HepG2 (cell line): ENCODE measurements around the gene SQOR. TPM values are rescaled to one million over a fixed set of nuclear protein-coding genes. Genes with fewer than 3 reads are reported as not detected.

Experiments
- ATAC-seq: fragments of 200-7000 bp; cut with Tn5 transposase; 3 replicates; pipeline ENCODE4 v1.9.1; 2020; ENCODE audit warnings: mild to moderate bottlenecking, moderate library complexity
- BruUV-seq: library from RNA; stranded (reverse); fragments of 400-500 nt; replicated peaks from 2 replicates; lab custom pipeline; 2021; lab: Mats Ljungman, UMichigan
- CTCF ChIA-PET: fragments of 300-600 bp; formaldehyde crosslinking; extraction: SDS; loops from one replicate; lab custom pipeline; 2021; ENCODE audit warnings: low total read pairs, inconsistent platforms, low intra/inter-chr PET ratio; lab: Yijun Ruan, JAX
- POLR2A ChIA-PET: fragments of 350-600 bp; sonication (Branson Sonifier 250); formaldehyde crosslinking; loops from one replicate; lab custom pipeline; 2020; ENCODE audit warnings: antibody characterized with exemption, inconsistent platforms; lab: Yijun Ruan, JAX
- DNase-seq: peaks from one replicate; pipeline ENCODE4 v3.0.0-alpha.2; 2015; ENCODE audit warnings: low spot score
- FAIRE-seq: peaks from 3 replicates; lab custom pipeline; 2011; peaks lifted over from hg19 to GRCh38; lab: Jason Lieb, UNC
- H2AFZ ChIP-seq: one replicate; pipeline ENCODE4 v1.6.1; 2011; ENCODE audit warnings: low read length, inconsistent platforms
- H3K27ac ChIP-seq: fragments of 300-600 bp; 3 replicates; pipeline ENCODE4 v1.8.0; 2011; ENCODE audit warnings: mixed run types, mild to moderate bottlenecking, mixed read lengths, low read length, inconsistent platforms; ENCODE audit not compliant: insufficient read depth; ENCODE audit errors: extremely low read length
- H3K27me3 ChIP-seq, 2 experiments: fragments of 200-600 bp in 1 of 2; 2 replicates in 1 of 2; 3 replicates in 1 of 2; pipeline versions ENCODE4 v1.6.0 to v1.8.0; 2011; ENCODE audit warnings: low read length in 2 of 2, mild to moderate bottlenecking in 2 of 2, moderate library complexity in 2 of 2, inconsistent platforms in 1 of 2; ENCODE audit not compliant: insufficient read depth in 2 of 2, control insufficient read depth in 1 of 2
- H3K36me3 ChIP-seq, 2 experiments: fragments of 200-600 bp in 1 of 2; replicated peaks in 1 of 2; 2 replicates in 1 of 2; 3 replicates in 1 of 2; pipeline versions ENCODE4 v1.5.1 to v1.8.0; 2011; ENCODE audit warnings: low read length in 2 of 2, inconsistent platforms in 1 of 2; ENCODE audit not compliant: insufficient read depth in 2 of 2, control insufficient read depth in 1 of 2
- H3K4me1 ChIP-seq: 2 replicates; pipeline ENCODE4 v1.5.1; 2012; ENCODE audit warnings: low read length, inconsistent platforms; ENCODE audit not compliant: insufficient read depth
- H3K4me2 ChIP-seq: 2 replicates; pipeline ENCODE4 v1.6.0; 2011; ENCODE audit warnings: low read depth, low read length, inconsistent platforms
- H3K4me3 ChIP-seq, 3 experiments: fragments of 200-600 bp in 1 of 3; sonication (generic), shearing (Covaris generic) in 1 of 3; replicated peaks in 1 of 3; 2 replicates each; pipeline ENCODE4 v1.5.1; 2011 to 2016; ENCODE audit warnings: low read length in 3 of 3, inconsistent platforms in 2 of 3, low read depth in 2 of 3, mild to moderate bottlenecking in 2 of 3, control low read depth in 1 of 3, mixed read lengths in 1 of 3; ENCODE audit not compliant: insufficient read depth in 1 of 3
- H3K79me2 ChIP-seq: one replicate; pipeline ENCODE4 v1.6.1; 2011; ENCODE audit warnings: low read length, inconsistent platforms; ENCODE audit not compliant: insufficient read depth
- H3K9ac ChIP-seq: 2 replicates; pipeline ENCODE4 v1.6.0; 2011; ENCODE audit warnings: mild to moderate bottlenecking, low read depth, low read length, inconsistent platforms; ENCODE audit not compliant: insufficient read depth
- H3K9me3 ChIP-seq: 2 replicates; pipeline ENCODE4 v1.5.1; 2012; ENCODE audit warnings: mild to moderate bottlenecking, low read length
- H4K20me1 ChIP-seq: 2 replicates; pipeline ENCODE4 v1.6.0; 2011; ENCODE audit warnings: inconsistent platforms, mild to moderate bottlenecking, low read length, moderate library complexity; ENCODE audit not compliant: insufficient read depth
- DNMT3B ChIP-seq: conservative IDR thresholded peaks from 2 replicates; pipeline ENCODE4 v1.6.1; 2016; ENCODE audit warnings: missing biosample characterization, control low read depth
- HDAC6 ChIP-seq: fragments of 200-600 bp; sonication (generic); IDR thresholded peaks from 2 replicates; pipeline ENCODE4 v1.7.0; 2017; ENCODE audit warnings: mild to moderate bottlenecking, antibody characterized with exemption, low read length, low read depth
- PCBP2 ChIP-seq: fragments of 200-400 bp; formaldehyde crosslinking; optimal IDR thresholded peaks from 2 replicates; pipeline ENCODE3; 2018; ENCODE audit warnings: low read length, low read depth; ENCODE audit not compliant: poor library complexity, severe bottlenecking
- SIN3A ChIP-seq: IDR thresholded peaks from 2 replicates; pipeline ENCODE4 v1.6.1; 2011; ENCODE audit warnings: low read depth, mild to moderate bottlenecking, control low read depth, low read length, borderline replicate concordance
- ZNF138 ChIP-seq: sonication (generic); formaldehyde crosslinking; IDR thresholded peaks from 2 replicates; pipeline ENCODE4 v1.5.0; 2020; ENCODE audit warnings: mild to moderate bottlenecking, low read depth, missing genetic modification reagents
- ZNF207 ChIP-seq: fragments of 450-650 bp; IDR thresholded peaks from 2 replicates; pipeline ENCODE4 v1.6.1; 2016; ENCODE audit warnings: antibody characterized with exemption, borderline replicate concordance
- ZNF709 ChIP-seq: sonication (generic); formaldehyde crosslinking; IDR thresholded peaks from 2 replicates; pipeline ENCODE4 v1.5.0; 2020; ENCODE audit warnings: mild to moderate bottlenecking, missing genetic modification reagents
- ZNF747 ChIP-seq: sonication (generic); formaldehyde crosslinking; IDR thresholded peaks from 2 replicates; pipeline ENCODE4 v1.8.1; 2023; ENCODE audit warnings: missing genetic modification reagents, mild to moderate bottlenecking, borderline replicate concordance
- WGBS: methylation state at CpG from one replicate; pipeline ENCODE4 v1.1.6; 2017; ENCODE audit warnings: low lambda C conversion rate; 5-methylcytosine and 5-hydroxymethylcytosine counted together
- in situ Hi-C: cut with HindIII; loops from 2 replicates; pipeline ENCODE4 v1.10.0; 2017; ENCODE audit warnings: low pct_unique_long_range_greater_than_20kb; ENCODE audit not compliant: extremely low pct_ligation_motif_present
- intact Hi-C: fragments of 100-400 bp; cut with micrococcal nuclease; formaldehyde crosslinking; loops from one replicate; pipeline ENCODE4 v1.10.0; 2022; ENCODE audit not compliant: unreplicated experiment
- polyA plus RNA-seq, 8 experiments: library from polyadenylated mRNA; depleted of rRNA in 3 of 8; stranded (reverse) in 7 of 8; unstranded in 1 of 8; fragments of >200 nt; fragmentation: Illumina TruSeq in 4 of 8; extraction: Trizol in 4 of 8; gene quantifications; 2 replicates each; pipeline versions ENCODE4 v1.2.1 to v1.2.3, GENCODE V29; 2011 to 2016; ENCODE audit warnings: low read depth in 4 of 8, missing spikeins in 1 of 8, mixed read lengths in 1 of 8; ENCODE audit not compliant: insufficient read depth in 1 of 8
- total RNA-seq, 5 experiments: library from RNA; depleted of rRNA; stranded (reverse); fragments of >200 nt; fragmentation: Illumina TruSeq; extraction: Trizol; gene quantifications; 2 replicates each; pipeline ENCODE4 v1.2.3, GENCODE V29; 2016; ENCODE audit warnings: low read depth in 1 of 5
- TF ChIP-seq, protein P1 (sequence below): sonication (generic); formaldehyde crosslinking; IDR thresholded peaks from 2 replicates; pipeline ENCODE4 v1.5.1; 2020; ENCODE audit warnings: missing genetic modification reagents, mild to moderate bottlenecking, borderline replicate concordance
- TF ChIP-seq, protein P2 (sequence below): sonication (generic); formaldehyde crosslinking; conservative IDR thresholded peaks from 2 replicates; pipeline ENCODE4 v1.4.0; 2020; ENCODE audit warnings: mild to moderate bottlenecking, missing genetic modification reagents, moderate library complexity
- TF ChIP-seq, protein P3 (sequence below): sonication (generic); formaldehyde crosslinking; IDR thresholded peaks from 2 replicates; pipeline ENCODE4 v1.5.1; 2020; ENCODE audit warnings: mild to moderate bottlenecking, missing genetic modification reagents

Gene SQOR
- total and polyA plus RNA-seq, 2 of the 13 experiments (the other 11 are each of a cell fraction or from before 2014, with no cell fraction given): 19.3 to 19.4 TPM

DNA sequence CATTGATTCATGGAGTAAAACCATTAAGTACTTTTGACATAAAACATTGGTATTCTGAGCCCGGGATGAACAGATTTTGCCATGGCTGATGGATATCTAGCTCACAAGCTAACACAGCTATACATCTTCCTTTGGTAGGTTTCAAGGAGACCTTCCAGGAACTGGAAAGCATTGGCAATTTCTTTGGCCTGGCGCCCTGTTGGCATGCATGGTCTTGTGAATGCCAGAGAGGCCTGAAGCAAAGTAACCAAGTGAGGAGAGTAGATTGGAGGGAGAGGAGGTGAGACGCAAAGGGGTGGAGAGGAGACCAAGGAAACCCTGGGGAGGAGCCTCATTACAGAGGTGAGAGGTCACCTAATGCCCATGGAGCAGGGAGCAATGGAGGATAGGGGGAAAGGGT, 67.2 kb downstream of the SQOR start:
- WGBS: 61% methylated on average over 3 of the region's 3 CpGs
- Histone ChIP-seq H3K4me2 (no peak overlapping the region), H3K9me3 (no peaks in the 10 kb centered on the region), H3K27me3 (no peaks in the 10 kb centered on the region), H3K36me3 (no peaks in the 10 kb centered on the region), H3K4me3 (no peak overlapping the region), H3K79me2 (no peaks in the 10 kb centered on the region), H4K20me1 (no peaks in the 10 kb centered on the region), H3K9ac (no peak overlapping the region), H2AFZ (no peak overlapping the region), H3K27ac (no peak overlapping the region), H3K4me1 (peaks cover 6% of the 10 kb centered on the region; the same call in 1 of the 2 replicates)
- TF ChIP-seq PCBP2 (no peak), ZNF207 (no peak), HDAC6 (no peak), ZNF709 (CRISPR knock-in tag) (no peak), DNMT3B (CRISPR knock-in tag) (no peak), SIN3A (no peak), ZNF747 (CRISPR knock-in tag) (no peak), ZNF138 (CRISPR knock-in tag) (no peak)
- TF ChIP-seq, protein P1, sequence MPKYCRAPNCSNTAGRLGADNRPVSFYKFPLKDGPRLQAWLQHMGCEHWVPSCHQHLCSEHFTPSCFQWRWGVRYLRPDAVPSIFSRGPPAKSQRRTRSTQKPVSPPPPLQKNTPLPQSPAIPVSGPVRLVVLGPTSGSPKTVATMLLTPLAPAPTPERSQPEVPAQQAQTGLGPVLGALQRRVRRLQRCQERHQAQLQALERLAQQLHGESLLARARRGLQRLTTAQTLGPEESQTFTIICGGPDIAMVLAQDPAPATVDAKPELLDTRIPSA (CRISPR knock-in tag): no peak
- TF ChIP-seq, protein P2, sequence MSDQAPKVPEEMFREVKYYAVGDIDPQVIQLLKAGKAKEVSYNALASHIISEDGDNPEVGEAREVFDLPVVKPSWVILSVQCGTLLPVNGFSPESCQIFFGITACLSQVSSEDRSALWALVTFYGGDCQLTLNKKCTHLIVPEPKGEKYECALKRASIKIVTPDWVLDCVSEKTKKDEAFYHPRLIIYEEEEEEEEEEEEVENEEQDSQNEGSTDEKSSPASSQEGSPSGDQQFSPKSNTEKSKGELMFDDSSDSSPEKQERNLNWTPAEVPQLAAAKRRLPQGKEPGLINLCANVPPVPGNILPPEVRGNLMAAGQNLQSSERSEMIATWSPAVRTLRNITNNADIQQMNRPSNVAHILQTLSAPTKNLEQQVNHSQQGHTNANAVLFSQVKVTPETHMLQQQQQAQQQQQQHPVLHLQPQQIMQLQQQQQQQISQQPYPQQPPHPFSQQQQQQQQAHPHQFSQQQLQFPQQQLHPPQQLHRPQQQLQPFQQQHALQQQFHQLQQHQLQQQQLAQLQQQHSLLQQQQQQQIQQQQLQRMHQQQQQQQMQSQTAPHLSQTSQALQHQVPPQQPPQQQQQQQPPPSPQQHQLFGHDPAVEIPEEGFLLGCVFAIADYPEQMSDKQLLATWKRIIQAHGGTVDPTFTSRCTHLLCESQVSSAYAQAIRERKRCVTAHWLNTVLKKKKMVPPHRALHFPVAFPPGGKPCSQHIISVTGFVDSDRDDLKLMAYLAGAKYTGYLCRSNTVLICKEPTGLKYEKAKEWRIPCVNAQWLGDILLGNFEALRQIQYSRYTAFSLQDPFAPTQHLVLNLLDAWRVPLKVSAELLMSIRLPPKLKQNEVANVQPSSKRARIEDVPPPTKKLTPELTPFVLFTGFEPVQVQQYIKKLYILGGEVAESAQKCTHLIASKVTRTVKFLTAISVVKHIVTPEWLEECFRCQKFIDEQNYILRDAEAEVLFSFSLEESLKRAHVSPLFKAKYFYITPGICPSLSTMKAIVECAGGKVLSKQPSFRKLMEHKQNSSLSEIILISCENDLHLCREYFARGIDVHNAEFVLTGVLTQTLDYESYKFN (CRISPR knock-in tag): no peak
- TF ChIP-seq, protein P3, sequence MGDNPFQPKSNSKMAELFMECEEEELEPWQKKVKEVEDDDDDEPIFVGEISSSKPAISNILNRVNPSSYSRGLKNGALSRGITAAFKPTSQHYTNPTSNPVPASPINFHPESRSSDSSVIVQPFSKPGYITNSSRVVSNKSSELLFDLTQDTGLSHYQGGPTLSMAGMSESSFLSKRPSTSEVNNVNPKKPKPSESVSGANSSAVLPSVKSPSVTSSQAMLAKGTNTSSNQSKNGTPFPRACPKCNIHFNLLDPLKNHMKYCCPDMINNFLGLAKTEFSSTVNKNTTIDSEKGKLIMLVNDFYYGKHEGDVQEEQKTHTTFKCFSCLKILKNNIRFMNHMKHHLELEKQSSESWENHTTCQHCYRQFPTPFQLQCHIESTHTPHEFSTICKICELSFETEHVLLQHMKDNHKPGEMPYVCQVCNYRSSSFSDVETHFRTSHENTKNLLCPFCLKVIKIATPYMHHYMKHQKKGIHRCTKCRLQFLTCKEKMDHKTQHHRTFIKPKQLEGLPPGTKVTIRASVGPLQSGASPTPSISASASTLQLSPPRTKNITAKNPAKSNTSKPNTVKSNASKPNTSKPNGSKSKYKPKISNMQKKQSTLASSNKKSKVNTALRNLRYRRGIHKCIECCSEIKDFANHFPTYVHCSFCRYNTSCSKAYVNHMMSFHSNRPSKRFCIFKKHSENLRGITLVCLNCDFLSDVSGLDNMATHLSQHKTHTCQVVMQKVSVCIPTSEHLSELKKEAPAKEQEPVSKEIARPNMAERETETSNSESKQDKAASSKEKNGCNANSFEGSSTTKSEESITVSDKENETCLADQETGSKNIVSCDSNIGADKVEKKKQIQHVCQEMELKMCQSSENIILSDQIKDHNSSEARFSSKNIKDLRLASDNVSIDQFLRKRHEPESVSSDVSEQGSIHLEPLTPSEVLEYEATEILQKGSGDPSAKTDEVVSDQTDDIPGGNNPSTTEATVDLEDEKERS (CRISPR knock-in tag): no peak
- in situ Hi-C loops (loop anchor here (25.0 kb wide), 1 partner anchor 385 kb away; no protein-coding TSS in a partner anchor), intact Hi-C loops (no loop called here)
- no TSS peak for BruUV-seq
- CTCF ChIA-PET: no interaction called here
- ATAC-seq (no peak), FAIRE-seq (no peak), DNase-seq (no peak)
- POLR2A ChIA-PET: no interaction called here
